Activated CD4-positive, alpha-beta T cell treated with anti-CD3 and anti-CD28 coated beads, Interleukin-2, amount 50 U/mL, for 1 hour (primary cell): ENCODE results near the gene GPR179.
"Not testable (repeated sequence)": the region's sequence is repeated elsewhere in the genome, so short reads cannot be mapped to it uniquely, and the experiment has no call there.

Experiments used
- DNase-seq: peaks from one replicate; pipeline ENCODE4 v3.0.0-alpha.2; 2020

The GPR179 gene

GRCh38 chr17:38320482-38320881 lies 23.3 kb downstream of the GPR179 start:
- no peak for DNase-seq

DNA sequence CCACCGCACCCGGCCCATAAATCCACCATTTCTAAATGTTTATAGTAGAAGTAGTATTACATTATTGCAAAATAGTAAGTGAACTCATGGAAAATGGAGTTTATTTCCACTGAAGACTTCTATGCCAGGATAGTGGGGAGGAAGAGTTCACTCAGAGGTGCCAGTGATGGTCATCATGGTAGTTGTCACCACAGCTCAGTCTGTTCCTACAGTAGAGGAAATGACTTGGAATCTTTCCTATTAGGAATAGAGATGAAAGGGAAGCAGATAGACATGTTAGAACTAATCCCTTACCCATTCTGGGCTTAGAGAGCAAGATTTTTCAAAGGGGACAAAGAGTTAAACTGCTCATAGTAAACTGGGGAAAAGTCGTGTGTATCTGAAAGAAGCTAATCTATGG lies 26.7 kb downstream of the GPR179 start:
- DNase-seq, result no peak

- DNase-seq, result no peak
Observed at GRCh38 chr17:38315497-38315896, 28.3 kb downstream of the GPR179 start.

- DNase-seq, result peak; percentile 95
Observed at GRCh38 chr17:38296834-38297517, 46.8 kb downstream of the GPR179 start, which contains the start of gene MRPL45. Gene MRPL45 (plus strand): TSS chr17:38297168. CDS start chr17:38297184, 16 bp downstream.

- not testable (repeated sequence) for DNase-seq
Observed at GRCh38 chr17:38295602-38296365, 48.0 kb downstream of the GPR179 start.

GRCh38 chr17:38289760-38290159 lies 54.0 kb downstream of the GPR179 start:
- not testable (repeated sequence) for DNase-seq

GRCh38 chr17:38288217-38288827 lies 55.4 kb downstream of the GPR179 start:
- not testable (repeated sequence) for DNase-seq

- DNase-seq, result not testable (repeated sequence)
Observed at GRCh38 chr17:38286501-38287091, 57.2 kb downstream of the GPR179 start.

DNA sequence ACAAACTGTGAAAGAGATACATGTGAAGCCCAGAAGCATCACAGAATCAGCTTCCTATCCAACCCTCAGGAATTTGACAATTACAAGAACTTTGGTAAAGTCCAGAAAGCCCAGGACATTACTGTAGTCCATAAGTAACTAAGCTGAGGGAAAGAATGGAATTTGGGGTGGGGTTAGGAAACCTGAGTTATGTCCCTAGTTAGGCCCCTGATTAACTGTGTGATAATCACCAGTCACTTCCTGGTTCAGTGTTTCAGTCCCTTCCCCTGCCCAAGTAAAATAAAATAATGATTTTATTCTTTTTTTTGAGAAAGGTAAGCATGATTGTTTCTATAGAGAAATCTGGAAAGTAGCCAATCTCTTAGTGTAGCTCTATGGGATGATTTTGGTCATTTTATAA lies 57.8 kb downstream of the GPR179 start:
- not testable (repeated sequence) for DNase-seq
